ENCODE measurements around the gene CRTAC1.

Gene CRTAC1

DNA sequence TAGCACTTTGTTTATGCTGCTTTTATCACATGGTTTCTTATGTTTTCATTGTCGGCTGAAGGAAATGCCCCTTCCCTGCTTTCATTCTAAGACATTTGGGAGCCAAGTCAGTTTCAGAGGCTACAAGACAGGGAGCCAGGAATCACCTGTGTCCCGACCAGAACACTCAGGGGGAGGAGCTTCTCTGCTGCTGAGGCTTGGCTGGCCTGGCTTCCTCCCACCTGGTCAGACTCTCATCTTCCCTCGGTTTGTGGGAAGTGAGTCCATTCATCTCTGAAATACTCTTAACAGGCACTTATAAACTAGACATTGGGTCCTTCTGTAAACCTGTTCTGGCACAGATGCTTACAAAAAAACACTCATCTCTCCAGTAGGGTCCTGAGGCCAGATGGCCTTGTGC is 200.4 kb downstream of the CRTAC1 start:
- H3K4me3 ChIP-seq (ENCODE audit: control insufficient read depth in 1 of 7, extremely low read depth in 1 of 7, insufficient read depth in 4 of 7, low read depth in 2 of 7, low read length in 6 of 7), result no peak overlapping the region
- peaks cover 0 to 48% (median 21%) of the 10 kb centered on the region in 5 experiments for H3K27me3 ChIP-seq (replicated peaks in 2 of 5; ENCODE audit: control insufficient read depth in 4 of 5, insufficient read depth in 5 of 5, low read length in 4 of 5)
- DNase-seq, result no peak
- POLR2A ChIA-PET, result interaction anchor here (0.7 kb wide), 1 partner anchor 31 kb away, joined by 3 read pairs; no protein-coding TSS in a partner anchor
- CTCF ChIA-PET, result interaction anchor here (1.0 to 1.5 kb wide), 3 partner anchors 39 to 129 kb away, joined by 3 read pairs; no protein-coding TSS in a partner anchor
- no peaks in the 10 kb centered on the region for H3K36me3 ChIP-seq (ENCODE audit: control insufficient read depth in 4 of 4, insufficient read depth in 4 of 4, low read length in 3 of 4)
- H3K4me1 ChIP-seq (ENCODE audit: control extremely low read depth in 1 of 4, control insufficient read depth in 4 of 4, insufficient read depth in 4 of 4, low read length in 3 of 4), result no peaks in the 10 kb centered on the region
- H3K9me3 ChIP-seq (ENCODE audit: control extremely low read depth in 1 of 5, control insufficient read depth in 4 of 5, insufficient read depth in 2 of 5, low read depth in 1 of 5, low read length in 4 of 5), result no peaks in the 10 kb centered on the region
- WGBS (ENCODE audit: insufficient coverage), result 52% methylated on average over 3 of the region's 3 CpGs
- H3K27ac ChIP-seq (ENCODE audit: insufficient read depth in 1 of 2, low read depth in 1 of 2, low read length in 2 of 2, poor library complexity in 1 of 2, severe bottlenecking in 2 of 2), result no peak overlapping the region

DNA sequence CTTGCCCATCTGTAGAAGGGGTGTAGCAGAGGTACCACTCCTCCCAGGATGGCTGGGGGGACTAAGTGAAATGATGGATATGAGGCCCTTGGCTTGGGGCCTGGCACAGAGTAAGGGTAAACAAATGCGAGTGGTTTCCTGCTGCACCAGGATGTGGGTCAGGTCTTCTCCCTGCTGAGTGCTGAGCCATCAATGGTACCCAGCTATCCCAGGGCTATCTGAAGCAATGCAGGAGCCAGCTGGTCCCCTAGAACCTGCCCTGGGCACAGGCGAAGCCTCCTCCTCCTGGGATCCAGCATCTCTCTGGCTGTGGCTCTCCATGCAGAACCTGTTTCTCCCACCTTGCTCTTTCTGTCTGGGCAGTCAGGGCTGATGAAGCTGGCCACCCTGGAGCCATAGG is 201.7 kb downstream of the CRTAC1 start:
- Histone ChIP-seq H3K9me3 (ENCODE audit: control extremely low read depth in 1 of 5, control insufficient read depth in 4 of 5, insufficient read depth in 2 of 5, low read depth in 1 of 5, low read length in 4 of 5) (no peaks in the 10 kb centered on the region), H3K4me3 (ENCODE audit: control insufficient read depth in 1 of 7, extremely low read depth in 1 of 7, insufficient read depth in 4 of 7, low read depth in 2 of 7, low read length in 6 of 7) (no peak overlapping the region), H3K4me1 (ENCODE audit: control extremely low read depth in 1 of 4, control insufficient read depth in 4 of 4, insufficient read depth in 4 of 4, low read length in 3 of 4) (no peaks in the 10 kb centered on the region), H3K36me3 (ENCODE audit: control insufficient read depth in 4 of 4, insufficient read depth in 4 of 4, low read length in 3 of 4) (no peaks in the 10 kb centered on the region), H3K27me3 (replicated peaks in 2 of 5; ENCODE audit: control insufficient read depth in 4 of 5, insufficient read depth in 5 of 5, low read length in 4 of 5) (peaks cover 0 to 35% (median 21%) of the 10 kb centered on the region in 5 experiments), H3K27ac (ENCODE audit: insufficient read depth in 1 of 2, low read depth in 1 of 2, low read length in 2 of 2, poor library complexity in 1 of 2, severe bottlenecking in 2 of 2) (no peak overlapping the region)
- DNase-seq, result no peak
- ChIA-PET POLR2A (no interaction called here), CTCF (interaction anchor here (1.1 kb wide), 1 partner anchor 32 kb away, joined by 3 read pairs; no protein-coding TSS in a partner anchor)
- WGBS (ENCODE audit: insufficient coverage), result 55% methylated on average over 2 of the region's 2 CpGs

DNA sequence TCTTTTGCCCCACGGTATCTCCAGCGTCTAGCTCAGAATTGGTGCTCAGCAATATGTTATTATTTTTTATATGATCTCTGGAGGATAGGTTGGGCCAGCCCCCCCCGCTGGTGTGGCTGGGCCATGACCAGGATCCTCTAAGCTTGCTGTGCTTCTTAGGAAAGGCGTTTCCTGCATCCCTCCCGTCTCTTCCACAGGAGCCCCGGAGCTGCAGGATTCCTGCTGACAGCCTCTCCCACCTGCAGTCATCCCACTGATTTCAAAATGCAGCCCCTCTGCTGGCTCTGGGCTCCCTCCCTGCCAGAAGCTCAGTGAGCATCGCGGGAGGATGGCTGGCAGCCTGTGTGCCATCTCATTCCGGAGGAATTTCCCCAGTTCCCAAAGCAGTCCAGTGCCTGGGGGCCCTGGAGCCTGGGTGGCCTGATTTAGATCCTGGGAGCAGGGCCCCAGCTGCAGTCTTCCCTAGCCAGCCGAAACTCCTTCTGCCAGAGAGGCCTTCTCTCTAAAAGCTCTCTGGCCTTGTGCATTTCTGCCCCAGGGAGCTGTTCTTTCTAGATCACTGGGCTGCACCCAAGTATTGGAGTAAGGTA is 202.6 kb downstream of the CRTAC1 start:
- DNase-seq, result no peak
- no peaks in the 10 kb centered on the region for H3K4me1 ChIP-seq (ENCODE audit: control extremely low read depth in 1 of 4, control insufficient read depth in 4 of 4, insufficient read depth in 4 of 4, low read length in 3 of 4)
- no peak overlapping the region for H3K27ac ChIP-seq (ENCODE audit: insufficient read depth in 1 of 2, low read depth in 1 of 2, low read length in 2 of 2, poor library complexity in 1 of 2, severe bottlenecking in 2 of 2)
- ChIA-PET POLR2A (no interaction called here), CTCF (interaction anchor here (0.9 to 1.1 kb wide), 2 partner anchors 18 to 33 kb away, joined by 3 read pairs; no protein-coding TSS in a partner anchor)
- H3K27me3 ChIP-seq (replicated peaks in 2 of 5; ENCODE audit: control insufficient read depth in 4 of 5, insufficient read depth in 5 of 5, low read length in 4 of 5), result peaks cover 0 to 29% (median 21%) of the 10 kb centered on the region in 5 experiments
- H3K9me3 ChIP-seq (ENCODE audit: control extremely low read depth in 1 of 5, control insufficient read depth in 4 of 5, insufficient read depth in 2 of 5, low read depth in 1 of 5, low read length in 4 of 5), result no peaks in the 10 kb centered on the region
- 71% methylated on average over 9 of the region's 10 CpGs for WGBS (ENCODE audit: insufficient coverage)
- H3K36me3 ChIP-seq (ENCODE audit: control insufficient read depth in 4 of 4, insufficient read depth in 4 of 4, low read length in 3 of 4), result no peaks in the 10 kb centered on the region
- no peak overlapping the region for H3K4me3 ChIP-seq (ENCODE audit: control insufficient read depth in 1 of 7, extremely low read depth in 1 of 7, insufficient read depth in 4 of 7, low read depth in 2 of 7, low read length in 6 of 7)

DNA sequence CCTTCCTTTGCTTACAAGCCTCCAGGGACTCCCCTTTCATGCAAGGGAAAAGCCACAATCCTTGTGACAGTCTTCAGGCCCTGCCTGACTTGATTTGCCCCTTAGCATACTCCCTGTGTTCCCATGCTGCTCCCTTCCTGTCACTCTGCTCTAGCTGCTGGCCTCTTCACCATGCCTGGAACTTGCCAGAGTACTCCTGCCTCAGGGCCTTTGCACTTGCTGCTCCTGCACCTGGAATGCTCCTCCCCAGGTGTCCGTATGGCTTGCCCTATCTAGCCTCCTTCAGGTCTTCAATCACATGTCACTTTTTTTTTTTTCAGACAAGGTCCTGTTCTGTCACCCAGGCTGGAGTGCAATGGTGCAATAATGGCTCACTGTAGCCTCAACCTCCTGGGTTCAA is 203.5 kb downstream of the CRTAC1 start:
- DNase-seq, result no peak
- no peaks in the 10 kb centered on the region for H3K36me3 ChIP-seq (ENCODE audit: control insufficient read depth in 4 of 4, insufficient read depth in 4 of 4, low read length in 3 of 4)
- no peaks in the 10 kb centered on the region for H3K4me1 ChIP-seq (ENCODE audit: control extremely low read depth in 1 of 4, control insufficient read depth in 4 of 4, insufficient read depth in 4 of 4, low read length in 3 of 4)
- H3K4me3 ChIP-seq (ENCODE audit: control insufficient read depth in 1 of 7, extremely low read depth in 1 of 7, insufficient read depth in 4 of 7, low read depth in 2 of 7, low read length in 6 of 7), result no peak overlapping the region
- ChIA-PET POLR2A (no interaction called here), CTCF (interaction anchor here (0.8 to 1.6 kb wide), 2 partner anchors 21 to 35 kb away, joined by 3 to 5 read pairs; no protein-coding TSS in a partner anchor)
- no peak overlapping the region for H3K27ac ChIP-seq (ENCODE audit: insufficient read depth in 1 of 2, low read depth in 1 of 2, low read length in 2 of 2, poor library complexity in 1 of 2, severe bottlenecking in 2 of 2)
- H3K9me3 ChIP-seq (ENCODE audit: control extremely low read depth in 1 of 5, control insufficient read depth in 4 of 5, insufficient read depth in 2 of 5, low read depth in 1 of 5, low read length in 4 of 5), result no peaks in the 10 kb centered on the region
- peaks cover 0 to 25% (median 15%) of the 10 kb centered on the region in 5 experiments for H3K27me3 ChIP-seq (replicated peaks in 2 of 5; ENCODE audit: control insufficient read depth in 4 of 5, insufficient read depth in 5 of 5, low read length in 4 of 5)
- WGBS (ENCODE audit: insufficient coverage), result 100% methylated on average over 1 of the region's 1 CpG

DNA sequence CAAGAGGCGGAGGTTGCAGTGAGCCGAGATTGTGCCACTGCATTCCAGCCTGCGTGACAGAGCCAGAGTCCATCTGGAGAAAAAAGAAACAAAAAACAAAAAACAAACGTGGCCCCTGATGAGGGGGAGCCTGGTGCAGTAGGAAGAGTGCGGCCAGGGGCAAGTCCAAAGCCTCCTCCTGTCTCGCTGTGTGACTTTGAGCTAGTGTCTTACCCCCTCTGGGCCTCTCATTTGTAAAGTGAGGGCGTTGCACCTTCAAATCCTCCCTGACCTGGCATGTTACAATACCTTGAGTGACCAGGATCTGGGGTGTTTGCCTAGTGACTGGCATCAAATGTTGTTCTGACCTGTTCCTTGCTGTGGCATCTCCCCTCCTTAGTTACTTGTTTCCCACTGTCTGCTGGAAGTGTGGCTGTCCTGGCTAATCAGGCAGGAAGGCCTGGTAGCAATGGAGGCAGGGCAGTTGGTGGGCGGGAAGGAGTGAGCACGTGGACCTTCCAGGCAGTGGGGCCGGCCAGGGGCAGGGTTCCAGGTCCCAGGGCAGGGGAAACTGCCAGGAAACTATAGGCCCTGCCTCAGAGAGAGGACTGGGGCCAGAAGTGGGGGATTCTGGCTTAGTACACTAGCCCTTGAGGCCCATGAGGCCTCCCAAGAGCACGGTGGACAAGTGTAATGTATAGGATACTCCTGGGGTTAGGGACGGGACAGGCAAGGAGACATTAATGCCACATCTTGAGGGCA is 205.2 kb downstream of the CRTAC1 start:
- POLR2A ChIA-PET, result no interaction called here
- Histone ChIP-seq H3K4me3 (ENCODE audit: control insufficient read depth in 1 of 7, extremely low read depth in 1 of 7, insufficient read depth in 4 of 7, low read depth in 2 of 7, low read length in 6 of 7) (no peak overlapping the region), H3K9me3 (ENCODE audit: control extremely low read depth in 1 of 5, control insufficient read depth in 4 of 5, insufficient read depth in 2 of 5, low read depth in 1 of 5, low read length in 4 of 5) (no peaks in the 10 kb centered on the region), H3K4me1 (ENCODE audit: control extremely low read depth in 1 of 4, control insufficient read depth in 4 of 4, insufficient read depth in 4 of 4, low read length in 3 of 4) (no peaks in the 10 kb centered on the region), H3K36me3 (ENCODE audit: control insufficient read depth in 4 of 4, insufficient read depth in 4 of 4, low read length in 3 of 4) (no peaks in the 10 kb centered on the region), H3K27me3 (replicated peaks in 2 of 5; ENCODE audit: control insufficient read depth in 4 of 5, insufficient read depth in 5 of 5, low read length in 4 of 5) (peaks cover 0 to 25% (median 10%) of the 10 kb centered on the region in 5 experiments), H3K27ac (ENCODE audit: insufficient read depth in 1 of 2, low read depth in 1 of 2, low read length in 2 of 2, poor library complexity in 1 of 2, severe bottlenecking in 2 of 2) (no peak overlapping the region)
- CTCF ChIA-PET, result no interaction called here
- 95% methylated on average over 11 of the region's 12 CpGs for WGBS (ENCODE audit: insufficient coverage)
- DNase-seq, result no peak

DNA sequence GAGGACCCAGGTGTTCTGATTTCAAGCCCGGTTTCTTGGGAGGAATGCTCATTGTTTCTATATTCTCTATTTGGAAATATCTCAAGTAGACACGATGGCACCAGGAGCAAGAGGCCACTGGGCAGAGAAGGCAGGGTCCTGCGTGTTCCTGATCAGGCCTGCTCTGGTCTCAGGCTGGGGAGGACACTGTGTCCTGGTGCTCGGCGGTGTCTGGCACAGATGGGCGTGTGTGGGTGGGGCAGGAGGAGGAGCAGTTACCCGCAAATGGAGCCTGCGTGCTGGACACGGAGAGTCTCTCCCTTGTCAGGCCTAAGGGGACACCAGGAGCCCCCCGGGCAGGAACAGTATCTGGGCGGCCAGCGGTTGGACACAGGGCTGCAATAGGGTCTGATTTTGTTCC is 206.7 kb downstream of the CRTAC1 start:
- DNase-seq, result no peak
- Histone ChIP-seq H3K9me3 (ENCODE audit: control extremely low read depth in 1 of 5, control insufficient read depth in 4 of 5, insufficient read depth in 2 of 5, low read depth in 1 of 5, low read length in 4 of 5) (no peaks in the 10 kb centered on the region), H3K4me3 (ENCODE audit: control insufficient read depth in 1 of 7, extremely low read depth in 1 of 7, insufficient read depth in 4 of 7, low read depth in 2 of 7, low read length in 6 of 7) (no peak overlapping the region), H3K27ac (ENCODE audit: insufficient read depth in 1 of 2, low read depth in 1 of 2, low read length in 2 of 2, poor library complexity in 1 of 2, severe bottlenecking in 2 of 2) (no peak overlapping the region), H3K4me1 (ENCODE audit: control extremely low read depth in 1 of 4, control insufficient read depth in 4 of 4, insufficient read depth in 4 of 4, low read length in 3 of 4) (no peaks in the 10 kb centered on the region), H3K27me3 (replicated peaks in 2 of 5; ENCODE audit: control insufficient read depth in 4 of 5, insufficient read depth in 5 of 5, low read length in 4 of 5) (peaks cover 0 to 27% (median 7%) of the 10 kb centered on the region in 5 experiments), H3K36me3 (ENCODE audit: control insufficient read depth in 4 of 4, insufficient read depth in 4 of 4, low read length in 3 of 4) (no peaks in the 10 kb centered on the region)
- CTCF ChIA-PET, result no interaction called here
- POLR2A ChIA-PET, result no interaction called here
- 95% methylated on average over 9 of the region's 12 CpGs for WGBS (ENCODE audit: insufficient coverage)

DNA sequence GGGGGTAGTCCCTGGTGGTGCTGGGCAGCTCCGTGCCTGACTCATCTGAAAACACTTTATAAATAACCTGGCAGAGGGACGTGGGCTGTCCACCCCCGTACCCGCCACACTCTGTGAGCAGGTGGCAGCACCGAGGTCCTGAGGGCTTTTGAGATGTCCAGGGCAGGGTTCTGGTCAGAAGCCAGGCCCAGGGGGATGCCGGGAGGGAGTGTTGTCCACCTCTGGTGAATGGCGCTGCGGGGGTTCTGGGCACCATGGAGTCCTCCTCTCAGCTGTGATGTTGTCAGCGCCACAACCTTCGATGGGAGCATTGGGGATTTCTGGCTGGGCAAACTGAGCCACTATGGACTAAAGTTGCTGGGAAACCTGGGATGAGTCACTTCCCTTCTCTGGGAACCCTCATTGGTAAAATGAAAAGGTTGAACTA is 208.1 kb downstream of the CRTAC1 start:
- CTCF ChIA-PET, result interaction anchor here (1.9 kb wide), 1 partner anchor 15 kb away, joined by 5 read pairs; no protein-coding TSS in a partner anchor

More for the DNA sequence above, 208.1 kb downstream of the CRTAC1 start:
- WGBS (ENCODE audit: insufficient coverage), result 84% methylated on average over 10 of the region's 10 CpGs
- POLR2A ChIA-PET, result no interaction called here
- no peaks in the 10 kb centered on the region for H3K9me3 ChIP-seq (ENCODE audit: control extremely low read depth in 1 of 5, control insufficient read depth in 4 of 5, insufficient read depth in 2 of 5, low read depth in 1 of 5, low read length in 4 of 5)
- peaks cover 0 to 32% (median 8%) of the 10 kb centered on the region in 5 experiments for H3K27me3 ChIP-seq (replicated peaks in 2 of 5; ENCODE audit: control insufficient read depth in 4 of 5, insufficient read depth in 5 of 5, low read length in 4 of 5)
- no peak overlapping the region for H3K4me3 ChIP-seq (ENCODE audit: control insufficient read depth in 1 of 7, extremely low read depth in 1 of 7, insufficient read depth in 4 of 7, low read depth in 2 of 7, low read length in 6 of 7)
- no peak overlapping the region for H3K27ac ChIP-seq (ENCODE audit: insufficient read depth in 1 of 2, low read depth in 1 of 2, low read length in 2 of 2, poor library complexity in 1 of 2, severe bottlenecking in 2 of 2)
- H3K36me3 ChIP-seq (ENCODE audit: control insufficient read depth in 4 of 4, insufficient read depth in 4 of 4, low read length in 3 of 4), result no peaks in the 10 kb centered on the region
- H3K4me1 ChIP-seq (ENCODE audit: control extremely low read depth in 1 of 4, control insufficient read depth in 4 of 4, insufficient read depth in 4 of 4, low read length in 3 of 4), result no peaks in the 10 kb centered on the region
- no peak for DNase-seq
